SK-N-SH (cell line): ENCODE measurements around the gene DOCK3. TPM values are rescaled to one million over a fixed set of nuclear protein-coding genes. Genes with fewer than 3 reads are reported as not detected.
A peak's percentile ranks its signal among the peaks of the same experiment; 100 is the strongest.

ENCODE experiments used
- EZH2phosphoT487 ChIP-seq: fragments of 200-600 bp; sonication (generic); IDR thresholded peaks from 2 replicates; pipeline ENCODE4 v1.6.1; 2017; ENCODE audit warnings: low read depth, mixed run types, mild to moderate bottlenecking, antibody characterized with exemption, moderate library complexity, borderline replicate concordance
- GABPA ChIP-seq: IDR thresholded peaks from 2 replicates; pipeline ENCODE4 v1.4.0; 2012; ENCODE audit warnings: low read depth, mild to moderate bottlenecking
- GATA2 ChIP-seq: sonication (generic); formaldehyde crosslinking; IDR thresholded peaks from 2 replicates; pipeline ENCODE4 v1.5.0; 2020; ENCODE audit warnings: mild to moderate bottlenecking, missing genetic modification reagents
- MEF2A ChIP-seq: IDR thresholded peaks from 2 replicates; pipeline ENCODE4 v1.4.0; 2012; ENCODE audit warnings: low read depth, borderline replicate concordance
- MXI1 ChIP-seq: IDR thresholded peaks from 2 replicates; pipeline ENCODE4 v1.6.1; 2012; ENCODE audit warnings: mild to moderate bottlenecking, low read depth, low read length, improper control_type of control experiment
- NFIC ChIP-seq: IDR thresholded peaks from 2 replicates; pipeline ENCODE4 v1.4.0; 2012; ENCODE audit warnings: borderline replicate concordance
- NRF1 ChIP-seq: IDR thresholded peaks from 2 replicates; pipeline ENCODE4 v1.6.1; 2012; ENCODE audit warnings: low read depth, mild to moderate bottlenecking, low read length
- RFX5 ChIP-seq: IDR thresholded peaks from 2 replicates; pipeline ENCODE4 v1.6.1; 2012; ENCODE audit warnings: mild to moderate bottlenecking, improper control_type of control experiment, low read length
- RXRA ChIP-seq: IDR thresholded peaks from 2 replicates; pipeline ENCODE4 v1.4.0; 2012; ENCODE audit warnings: low read depth, mild to moderate bottlenecking, borderline replicate concordance
- SIN3A ChIP-seq: IDR thresholded peaks from 2 replicates; pipeline ENCODE4 v1.6.1; 2012; ENCODE audit warnings: low read depth, mild to moderate bottlenecking, low read length, moderate library complexity, borderline replicate concordance
- TAF1 ChIP-seq: IDR thresholded peaks from 2 replicates; pipeline ENCODE4 v1.6.1; 2012; ENCODE audit warnings: low read depth, mild to moderate bottlenecking, low read length, moderate library complexity, borderline replicate concordance
- ZBTB33 ChIP-seq: IDR thresholded peaks from 2 replicates; pipeline ENCODE4 v1.4.0; 2012; ENCODE audit warnings: low read depth, borderline replicate concordance
- polyA plus RNA-seq, 3 experiments: library from polyadenylated mRNA; depleted of rRNA; stranded (reverse); fragments of >200 nt; gene quantifications; 2 replicates each; pipeline ENCODE4 v1.2.3, GENCODE V29; 2012
- TF ChIP-seq, protein P1 (sequence below): IDR thresholded peaks from 2 replicates; pipeline ENCODE4 v1.4.0; 2012; ENCODE audit warnings: low read depth, borderline replicate concordance
- TF ChIP-seq, protein P2 (sequence below): fragments of 150-350 bp; IDR thresholded peaks from 2 replicates; pipeline ENCODE4 v1.6.1; 2017; ENCODE audit warnings: antibody characterized with exemption, low read length, low read depth, borderline replicate concordance
- TF ChIP-seq, protein P3 (sequence below): fragments of 200-600 bp; sonication (generic); IDR thresholded peaks from 2 replicates; pipeline ENCODE4 v1.6.1; 2017; ENCODE audit warnings: antibody characterized with exemption, mild to moderate bottlenecking, moderate library complexity

DOCK3 gene
- polyA plus RNA-seq, 1 of the 3 experiments (the other 2 are of a cell fraction) = 0.05 TPM

DNA sequence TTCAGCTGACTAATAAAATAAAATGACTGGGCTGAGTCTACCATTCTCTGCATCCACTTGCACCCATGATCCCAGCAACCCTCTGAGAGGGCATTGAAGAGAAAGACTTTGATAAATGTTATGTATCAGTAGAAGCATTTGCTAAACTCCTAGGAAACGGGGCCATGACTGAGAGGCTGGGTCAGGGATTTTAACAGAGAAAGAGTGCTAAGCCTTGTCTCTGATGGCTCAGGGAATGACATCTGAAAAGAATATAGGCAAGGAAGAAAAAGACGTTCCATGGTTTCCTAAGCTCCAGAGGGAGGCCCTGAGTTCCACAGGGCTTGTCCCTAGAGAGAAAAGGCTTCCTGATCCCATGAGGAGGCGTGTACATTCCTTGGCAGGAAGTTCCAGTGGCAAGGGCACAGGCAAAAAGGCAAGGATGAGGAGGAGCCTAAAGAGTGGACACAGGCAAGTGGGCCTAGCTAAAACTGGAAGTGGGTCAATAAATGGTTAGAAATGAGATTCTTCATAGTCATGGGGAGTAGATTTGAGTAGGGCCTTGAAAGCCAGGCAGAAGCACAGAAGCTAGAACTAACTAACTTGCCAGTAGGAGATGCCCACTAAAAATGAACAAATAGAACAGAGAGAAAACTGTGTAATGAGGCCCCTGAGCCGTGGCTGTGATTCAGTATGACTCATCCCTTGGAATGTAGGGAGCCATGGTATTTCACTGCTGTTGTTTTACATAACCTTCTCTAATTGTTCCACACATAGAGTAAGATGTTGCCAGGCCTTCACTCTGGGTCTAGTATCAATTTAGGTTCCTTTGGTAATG is 665.5 kb downstream of the DOCK3 start (continued):
- TF ChIP-seq, protein P1, sequence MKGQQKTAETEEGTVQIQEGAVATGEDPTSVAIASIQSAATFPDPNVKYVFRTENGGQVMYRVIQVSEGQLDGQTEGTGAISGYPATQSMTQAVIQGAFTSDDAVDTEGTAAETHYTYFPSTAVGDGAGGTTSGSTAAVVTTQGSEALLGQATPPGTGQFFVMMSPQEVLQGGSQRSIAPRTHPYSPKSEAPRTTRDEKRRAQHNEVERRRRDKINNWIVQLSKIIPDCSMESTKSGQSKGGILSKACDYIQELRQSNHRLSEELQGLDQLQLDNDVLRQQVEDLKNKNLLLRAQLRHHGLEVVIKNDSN = no peak
- TF ChIP-seq EZH2phosphoT487 (no peak), ZBTB33 (no peak), TAF1 (no peak), NFIC (0 out of 2 replicates have a peak, but pooled peaks have one; percentile 34), GABPA (peak; percentile 48; the same call in 1 of the 2 replicates), NRF1 (no peak), RXRA (no peak), MXI1 (no peak), RFX5 (no peak), MEF2A (no peak), GATA2 (CRISPR knock-in tag) (no peak), SIN3A (no peak)
- TF ChIP-seq, protein P2, sequence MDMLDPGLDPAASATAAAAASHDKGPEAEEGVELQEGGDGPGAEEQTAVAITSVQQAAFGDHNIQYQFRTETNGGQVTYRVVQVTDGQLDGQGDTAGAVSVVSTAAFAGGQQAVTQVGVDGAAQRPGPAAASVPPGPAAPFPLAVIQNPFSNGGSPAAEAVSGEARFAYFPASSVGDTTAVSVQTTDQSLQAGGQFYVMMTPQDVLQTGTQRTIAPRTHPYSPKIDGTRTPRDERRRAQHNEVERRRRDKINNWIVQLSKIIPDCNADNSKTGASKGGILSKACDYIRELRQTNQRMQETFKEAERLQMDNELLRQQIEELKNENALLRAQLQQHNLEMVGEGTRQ = no peak
- TF ChIP-seq, protein P3, sequence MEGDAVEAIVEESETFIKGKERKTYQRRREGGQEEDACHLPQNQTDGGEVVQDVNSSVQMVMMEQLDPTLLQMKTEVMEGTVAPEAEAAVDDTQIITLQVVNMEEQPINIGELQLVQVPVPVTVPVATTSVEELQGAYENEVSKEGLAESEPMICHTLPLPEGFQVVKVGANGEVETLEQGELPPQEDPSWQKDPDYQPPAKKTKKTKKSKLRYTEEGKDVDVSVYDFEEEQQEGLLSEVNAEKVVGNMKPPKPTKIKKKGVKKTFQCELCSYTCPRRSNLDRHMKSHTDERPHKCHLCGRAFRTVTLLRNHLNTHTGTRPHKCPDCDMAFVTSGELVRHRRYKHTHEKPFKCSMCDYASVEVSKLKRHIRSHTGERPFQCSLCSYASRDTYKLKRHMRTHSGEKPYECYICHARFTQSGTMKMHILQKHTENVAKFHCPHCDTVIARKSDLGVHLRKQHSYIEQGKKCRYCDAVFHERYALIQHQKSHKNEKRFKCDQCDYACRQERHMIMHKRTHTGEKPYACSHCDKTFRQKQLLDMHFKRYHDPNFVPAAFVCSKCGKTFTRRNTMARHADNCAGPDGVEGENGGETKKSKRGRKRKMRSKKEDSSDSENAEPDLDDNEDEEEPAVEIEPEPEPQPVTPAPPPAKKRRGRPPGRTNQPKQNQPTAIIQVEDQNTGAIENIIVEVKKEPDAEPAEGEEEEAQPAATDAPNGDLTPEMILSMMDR = no peak
